GM19193 (cell line): ENCODE results near the gene PTDSS2.

Experiments
- POLR2A ChIP-seq: IDR thresholded peaks from 4 replicates; pipeline ENCODE4 v1.6.1; 2011; ENCODE audit not compliant: insufficient read depth, insufficient read length; ENCODE audit errors: extremely low read depth

PTDSS2 gene

DNA sequence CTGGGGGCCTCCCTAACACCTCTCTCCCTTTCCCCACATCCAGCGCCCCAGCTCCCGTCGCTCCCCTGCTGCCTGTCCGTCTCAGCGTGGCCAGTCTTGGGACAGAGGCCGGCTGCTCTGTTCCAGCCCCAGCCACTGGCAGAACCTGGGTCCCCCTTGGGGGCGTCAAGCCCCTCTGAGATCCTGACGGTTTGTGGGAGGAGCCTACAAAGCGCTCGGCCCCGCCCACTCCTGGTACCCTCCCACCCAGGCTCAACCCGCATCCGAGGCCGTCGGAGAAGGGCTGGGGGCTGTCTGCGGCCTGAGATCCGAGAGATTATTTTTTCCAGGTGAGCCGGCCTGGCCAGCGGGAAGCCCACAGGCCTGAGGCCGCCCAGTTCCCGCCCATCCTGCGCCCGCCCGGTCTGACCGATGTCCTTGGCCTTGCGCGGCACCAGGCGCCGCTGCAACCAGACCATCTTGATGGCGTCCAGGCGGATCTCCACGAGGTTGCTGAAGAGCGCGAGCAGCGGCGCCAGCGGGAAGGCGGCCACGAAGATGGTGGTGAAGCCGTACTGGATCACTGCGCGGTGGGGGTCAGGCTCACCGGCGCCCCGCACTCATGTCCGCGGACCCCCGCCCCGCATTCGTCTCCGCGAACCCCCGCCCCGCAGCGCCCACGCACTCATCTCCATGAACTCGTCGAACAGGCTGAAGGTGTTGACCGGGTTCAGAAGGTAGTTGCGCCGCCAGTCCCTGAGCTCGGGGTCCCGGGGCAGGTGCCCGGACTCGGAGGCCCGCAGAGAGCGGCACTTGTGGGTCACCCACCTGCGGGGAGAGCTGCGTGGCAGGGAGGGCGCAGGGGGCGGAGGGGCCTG is 29.8 kb upstream of the PTDSS2 start:
- TF ChIP-seq POLR2A: no peak

DNA sequence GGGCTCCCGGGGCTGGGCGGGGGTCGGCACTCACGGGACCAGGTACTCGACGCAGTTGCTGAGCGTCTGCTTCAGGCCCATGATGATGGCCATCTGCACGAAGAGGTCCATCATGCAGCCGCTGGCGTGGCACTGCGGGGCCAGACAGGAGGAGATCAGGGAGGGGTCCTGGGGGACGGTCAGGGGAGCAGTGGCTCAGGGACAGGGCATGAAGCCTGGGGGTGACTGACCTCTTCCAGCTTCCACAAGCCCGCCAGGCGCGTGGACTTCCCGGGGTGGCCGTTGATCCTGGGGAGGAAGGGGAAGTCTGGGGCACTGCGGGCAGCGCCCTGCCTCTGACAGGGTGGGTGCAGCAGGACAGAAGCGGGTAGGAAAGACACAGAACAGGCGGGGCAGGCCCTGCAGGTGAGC is 29.2 kb upstream of the PTDSS2 start:
- TF ChIP-seq POLR2A: no peak

DNA sequence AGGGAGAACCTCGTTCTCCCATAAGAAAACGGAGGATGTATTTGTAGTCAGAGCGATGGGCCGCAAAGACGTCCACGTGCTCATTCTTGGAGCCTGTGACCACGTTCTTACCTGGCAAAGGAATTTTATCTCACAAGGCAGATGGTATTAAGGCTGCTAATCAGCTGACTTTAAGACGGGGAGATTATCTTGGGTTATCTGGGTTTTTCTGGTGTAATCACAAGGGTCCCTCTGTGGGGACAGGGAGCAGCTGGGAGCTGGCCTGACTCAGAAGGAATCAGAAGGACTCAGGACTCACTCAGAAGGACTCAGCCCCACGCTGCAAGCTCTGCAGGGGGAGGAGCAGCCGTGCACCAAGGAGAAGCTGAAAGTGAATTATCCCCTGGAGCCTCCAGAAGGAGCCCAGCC is 27.8 kb upstream of the PTDSS2 start:
- TF ChIP-seq POLR2A: no peak

DNA sequence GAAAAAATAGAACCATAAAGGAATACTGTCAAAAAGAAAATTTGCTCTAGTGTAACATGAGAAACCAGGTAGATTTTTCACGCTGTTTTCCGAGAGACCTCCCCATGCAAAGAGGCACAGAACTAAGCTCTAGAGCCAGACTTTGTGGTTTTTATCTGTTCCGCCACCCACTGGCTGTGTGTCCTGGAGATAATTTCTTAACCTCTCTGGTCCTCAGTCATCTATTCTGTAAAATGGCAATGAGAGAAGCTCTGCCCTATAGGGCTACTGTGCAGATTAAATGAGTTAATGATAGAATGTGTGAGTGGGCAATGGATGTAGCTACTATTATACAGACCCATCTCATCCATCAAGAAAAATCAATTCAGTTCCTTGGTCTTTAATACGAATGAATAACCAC is 25.8 kb upstream of the PTDSS2 start:
- TF ChIP-seq POLR2A: no peak

DNA sequence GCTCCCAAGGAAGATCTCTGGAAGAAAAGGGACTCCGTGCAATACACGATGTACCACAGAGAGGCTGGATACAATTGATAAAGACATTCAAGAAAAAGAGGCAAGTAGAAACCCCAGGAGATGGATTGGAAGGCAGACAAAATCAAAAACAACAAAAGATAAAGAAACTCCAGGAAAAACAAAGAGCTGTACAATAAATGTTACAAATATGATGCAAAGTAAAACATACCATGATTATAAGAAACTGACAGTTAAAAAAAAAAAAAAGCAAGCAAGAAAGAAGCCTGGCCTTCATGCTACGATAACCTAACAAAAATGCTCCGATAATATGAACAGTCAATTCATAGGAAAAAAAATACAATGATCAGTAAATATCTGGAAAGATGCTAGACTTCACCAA is 24.8 kb upstream of the PTDSS2 start:
- no peak for TF ChIP-seq POLR2A

DNA sequence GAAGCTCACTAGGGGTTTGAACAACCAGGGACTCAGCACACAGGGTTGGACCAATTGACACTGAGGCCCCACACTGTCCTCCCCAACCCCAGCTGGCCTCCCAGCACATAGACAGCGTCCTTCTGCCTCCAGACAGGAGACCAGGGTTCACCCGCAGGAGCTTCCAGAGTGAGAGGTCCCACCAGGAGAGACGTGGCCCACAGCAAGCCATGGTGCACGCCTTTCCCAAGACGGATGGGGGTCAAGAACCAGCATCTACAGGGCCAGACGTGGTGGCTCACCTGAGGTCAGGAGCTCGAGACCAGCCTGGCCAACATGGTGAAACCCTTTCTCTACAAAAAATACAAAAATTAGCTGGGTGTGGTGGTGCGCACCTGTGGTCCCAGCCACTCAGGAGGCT is 23.2 kb upstream of the PTDSS2 start:
- no peak for TF ChIP-seq POLR2A

DNA sequence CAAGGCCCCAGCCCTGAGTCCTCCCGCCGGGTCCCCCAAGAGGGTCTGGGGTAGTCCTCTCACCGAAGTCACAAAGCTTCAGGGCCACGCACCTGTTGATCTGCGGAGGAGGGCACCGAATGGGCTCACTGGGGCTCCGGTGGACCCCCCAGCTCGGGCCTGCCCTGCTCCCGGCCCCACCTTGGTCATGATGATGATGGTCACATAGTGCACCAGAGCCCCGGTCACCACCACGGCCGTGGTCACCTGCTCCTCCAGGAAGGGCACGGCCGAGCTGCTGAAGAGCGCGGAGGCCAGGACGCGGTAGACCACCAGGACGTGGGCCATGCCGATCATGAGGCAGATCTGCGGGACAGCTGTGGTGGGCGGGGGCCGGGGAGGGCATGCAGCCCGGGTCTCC is 21.8 kb upstream of the PTDSS2 start:
- TF ChIP-seq POLR2A: no peak

DNA sequence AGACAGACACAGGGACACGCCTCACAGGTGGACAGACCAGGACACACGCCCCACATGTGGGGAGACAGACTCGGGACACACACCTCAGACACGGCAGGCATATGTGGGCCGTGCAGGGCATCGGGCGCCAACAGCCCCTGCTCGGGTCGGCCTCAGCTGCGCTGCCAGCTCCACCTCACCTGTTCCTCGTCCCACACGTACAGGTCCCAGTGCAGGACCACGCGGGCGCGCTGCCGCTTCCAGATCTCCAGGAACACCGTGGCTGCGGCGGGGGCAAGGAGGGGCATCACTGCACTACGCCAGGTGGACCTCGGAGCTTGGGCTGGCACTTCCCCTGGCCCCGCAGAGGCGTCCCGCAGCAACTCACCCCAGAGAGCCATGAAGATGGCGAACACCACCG is 20.7 kb upstream of the PTDSS2 start:
- no peak for TF ChIP-seq POLR2A

DNA sequence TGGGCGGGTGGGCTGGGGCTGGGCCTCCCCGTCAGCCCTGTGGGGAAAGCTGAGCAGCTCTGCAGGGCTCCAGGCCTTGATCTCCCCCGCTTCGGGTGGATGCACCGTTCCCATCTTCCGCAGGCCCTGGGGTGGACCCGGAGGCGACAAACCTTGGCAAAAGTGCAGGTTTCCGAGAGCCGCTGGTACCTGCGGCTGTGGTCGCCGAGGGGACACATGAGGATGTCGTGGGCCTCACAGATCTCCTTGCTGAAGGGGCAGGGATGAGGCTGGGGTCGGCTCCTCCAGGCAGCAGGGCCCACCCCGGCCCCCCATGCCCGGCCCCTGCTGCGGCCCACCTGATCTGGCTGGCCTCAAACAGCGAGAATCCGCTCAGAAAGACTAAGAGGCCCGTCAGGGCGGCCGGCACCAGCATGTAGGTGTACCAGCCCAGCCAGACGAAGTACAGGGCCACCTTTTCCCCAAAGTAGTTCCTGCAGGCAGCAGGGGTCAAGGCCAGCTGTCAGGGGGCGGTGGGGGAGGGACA is 20.1 kb upstream of the PTDSS2 start:
- TF ChIP-seq POLR2A: no peak

DNA sequence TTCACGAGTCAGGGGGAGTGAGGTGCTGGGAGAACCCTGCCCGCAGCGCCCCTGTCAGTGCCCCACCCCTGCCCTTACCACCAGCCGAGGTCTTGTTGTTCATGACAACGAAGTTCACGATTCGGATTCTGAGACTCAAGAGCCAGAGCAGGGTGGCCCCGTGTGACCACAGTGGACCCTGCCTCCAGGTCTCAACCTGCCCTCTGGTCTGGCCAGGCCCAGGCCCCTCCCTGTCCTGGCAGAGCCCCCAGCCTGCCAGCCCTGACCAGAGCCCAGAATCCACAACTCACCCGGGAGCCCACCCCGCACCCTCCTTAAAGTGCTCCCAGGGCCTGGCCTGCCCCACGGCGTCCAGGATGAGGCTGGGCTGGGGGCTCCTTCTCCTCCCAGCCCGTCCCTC is 18.2 kb upstream of the PTDSS2 start:
- TF ChIP-seq POLR2A: no peak

DNA sequence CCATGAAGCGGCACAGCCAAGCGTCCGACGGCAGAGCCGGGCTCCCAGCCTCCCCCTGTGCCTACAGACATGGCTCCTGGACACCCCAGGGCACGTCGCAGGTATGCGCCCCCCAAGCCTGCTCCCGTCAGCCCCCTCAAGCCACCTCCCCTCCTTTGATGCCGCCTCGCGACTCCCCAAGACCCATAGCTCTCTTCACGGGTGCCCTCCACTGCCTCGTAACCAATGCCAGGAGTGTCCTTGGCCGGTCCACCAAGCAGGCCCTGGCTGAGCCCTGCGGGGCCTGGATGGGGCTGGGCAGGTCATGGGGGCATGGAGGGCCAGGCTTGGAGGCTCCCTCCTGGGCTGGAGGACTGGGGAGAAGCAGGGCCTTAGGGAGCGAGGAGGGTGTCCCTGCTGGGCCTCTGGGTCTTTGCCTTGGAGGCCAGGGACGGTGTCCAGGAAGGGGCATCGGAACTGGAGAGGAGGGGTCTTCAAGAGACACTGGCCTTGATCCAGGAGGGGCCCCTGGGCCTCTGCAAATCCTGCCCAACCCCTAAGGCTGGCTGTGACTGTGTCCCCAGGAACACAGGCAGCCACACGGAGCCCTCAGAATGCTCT is 17.5 kb upstream of the PTDSS2 start:
- no peak for TF ChIP-seq POLR2A

DNA sequence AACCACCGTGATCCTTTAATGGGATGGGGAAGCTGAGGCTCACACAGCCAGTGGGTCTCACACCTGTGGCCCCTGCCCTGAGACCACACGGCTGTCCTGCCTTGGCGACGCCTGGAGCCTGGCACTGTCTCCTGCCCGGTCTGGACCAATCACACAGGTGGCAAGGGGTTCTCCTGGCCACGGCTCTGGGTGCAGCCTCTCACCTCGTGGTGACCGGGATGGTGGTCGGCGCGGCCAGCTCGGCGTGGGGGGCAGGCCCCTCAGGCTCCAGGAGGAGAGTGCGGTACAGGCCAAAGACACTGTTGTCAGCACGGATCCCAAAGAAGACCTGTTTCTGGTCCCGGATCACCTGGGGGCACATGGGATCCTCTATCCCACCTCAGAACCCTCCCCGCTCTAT is 17.0 kb upstream of the PTDSS2 start:
- no peak for TF ChIP-seq POLR2A

DNA sequence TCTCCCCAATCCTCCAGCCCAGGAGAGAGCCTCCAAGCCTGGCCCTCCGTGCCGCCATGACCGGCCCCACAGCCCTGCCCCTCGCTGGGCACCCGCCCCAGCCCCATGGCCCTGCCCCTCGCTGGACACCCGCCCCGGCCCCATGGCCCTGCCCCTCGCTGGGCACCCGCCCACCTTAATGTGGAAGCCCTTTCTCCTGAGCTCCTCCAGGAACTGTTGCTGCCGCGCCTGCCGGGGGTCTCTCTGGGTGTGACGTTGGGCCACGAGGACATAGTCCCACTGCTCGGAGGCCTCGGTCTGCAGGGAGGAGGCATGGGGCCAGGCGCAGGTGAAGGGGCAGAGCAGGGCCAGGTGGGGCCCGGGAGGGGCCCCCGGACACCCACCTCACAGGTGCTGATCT is 16.4 kb upstream of the PTDSS2 start:
- TF ChIP-seq POLR2A: no peak

DNA sequence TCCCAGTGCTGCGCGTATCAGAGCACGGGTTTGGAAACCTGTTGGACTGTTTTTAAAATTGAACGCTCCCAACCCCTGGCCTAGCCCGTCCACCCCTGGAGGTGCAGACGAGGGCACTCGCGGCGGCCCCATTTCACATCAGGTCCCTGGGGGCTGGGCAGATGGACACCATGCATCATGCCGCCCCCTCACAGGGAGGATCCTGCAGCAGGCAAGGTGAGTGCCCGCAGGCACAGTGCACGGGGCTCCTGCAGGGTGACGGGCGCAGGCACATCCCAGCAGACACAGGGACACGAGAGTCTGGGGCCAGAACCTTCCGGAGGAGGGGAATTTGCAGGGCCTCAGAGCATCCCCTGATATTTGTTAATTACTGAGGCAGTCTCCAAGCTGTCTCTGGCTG is 15.6 kb upstream of the PTDSS2 start:
- no peak for TF ChIP-seq POLR2A

DNA sequence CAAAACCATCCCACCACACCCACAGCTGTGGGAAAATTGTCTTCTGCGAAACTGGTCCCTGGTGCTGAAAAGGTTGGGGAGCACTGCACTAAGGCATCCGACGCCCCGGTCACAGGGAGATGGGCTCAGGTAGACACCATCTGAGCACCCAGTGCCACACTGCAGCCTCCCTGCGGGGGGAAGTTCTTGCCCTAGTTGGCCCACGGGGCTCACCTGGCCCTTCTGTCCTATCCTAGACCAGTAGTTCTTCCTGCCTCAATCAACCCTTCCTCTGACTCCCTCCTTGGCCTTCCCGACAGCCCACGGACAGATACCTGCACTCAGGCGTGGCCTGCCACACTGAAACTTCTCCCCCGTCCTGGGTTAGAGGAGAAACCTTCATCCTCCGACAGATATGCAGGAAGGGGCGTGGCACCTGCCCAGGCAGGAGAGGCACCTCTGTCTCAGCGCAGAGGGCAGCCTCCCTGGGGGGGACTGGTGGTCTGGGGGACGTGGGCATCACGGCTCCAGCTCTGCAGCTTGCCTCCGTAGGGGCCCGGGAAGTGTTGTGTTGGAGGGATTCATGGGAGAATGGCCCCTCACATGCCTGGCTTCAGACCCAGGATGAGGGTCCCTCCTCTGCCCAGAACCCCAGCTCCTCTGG is 12.7 kb upstream of the PTDSS2 start:
- no peak for TF ChIP-seq POLR2A

DNA sequence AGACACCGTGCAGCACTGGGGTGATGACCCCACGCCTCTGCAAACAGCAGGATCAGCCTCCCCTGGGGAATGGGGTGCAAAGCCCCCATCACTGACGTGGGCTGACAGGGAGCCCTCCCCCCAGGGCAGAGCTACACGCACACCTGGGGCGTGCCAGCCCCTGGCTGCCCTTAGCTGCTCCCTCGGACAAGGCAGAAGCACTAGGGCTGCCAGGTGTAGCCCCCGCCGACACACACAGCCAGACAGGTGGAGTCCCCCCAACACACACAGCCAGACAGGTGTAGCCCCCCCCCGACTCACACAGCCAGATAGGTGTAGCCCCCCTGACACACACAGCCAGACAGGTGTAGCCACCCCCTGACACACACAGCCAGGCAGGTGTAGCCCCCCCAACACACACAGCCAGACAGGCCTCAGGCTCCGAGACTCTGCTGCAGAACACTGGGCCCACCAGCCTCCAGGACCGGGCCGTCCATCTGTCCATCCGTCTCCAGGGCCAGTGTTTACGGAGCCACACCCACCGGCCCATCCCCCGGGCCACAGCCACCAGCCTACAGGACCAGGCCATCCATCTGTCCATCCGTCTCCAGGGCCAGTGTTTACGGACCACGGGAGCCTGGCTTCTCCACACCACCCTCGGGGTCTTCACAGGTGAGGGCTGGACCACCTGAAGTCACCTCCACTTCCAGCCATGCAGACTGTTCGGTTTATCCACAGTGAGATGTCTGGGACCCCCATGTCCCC is 11.8 kb upstream of the PTDSS2 start:
- TF ChIP-seq POLR2A: no peak
